GM19099 (cell line): ENCODE data around the gene STK25.

Experiments
- POLR2A ChIP-seq: IDR thresholded peaks from 3 replicates; pipeline ENCODE4 v1.6.1; 2011; ENCODE audit warnings: low read depth; ENCODE audit not compliant: insufficient read length; ENCODE audit errors: extremely low read depth

Gene STK25

GRCh38 chr2:241491549-241492173 lies 16.7 kb downstream of the STK25 start:
- TF ChIP-seq POLR2A, result no peak

GRCh38 chr2:241490825-241491506 lies 17.4 kb downstream of the STK25 start:
- no peak for TF ChIP-seq POLR2A

- TF ChIP-seq POLR2A, result no peak
Measured at GRCh38 chr2:241489733-241490680, 18.4 kb downstream of the STK25 start.

GRCh38 chr2:241489088-241489487 lies 19.3 kb downstream of the STK25 start:
- TF ChIP-seq POLR2A, result no peak

- no peak for TF ChIP-seq POLR2A
Measured at GRCh38 chr2:241485172-241485911, 23.0 kb downstream of the STK25 start.

GRCh38 chr2:241483305-241483704 lies 25.1 kb downstream of the STK25 start:
- no peak for TF ChIP-seq POLR2A

GRCh38 chr2:241482126-241482955 lies 26.0 kb downstream of the STK25 start:
- no peak for TF ChIP-seq POLR2A

- TF ChIP-seq POLR2A, result no peak
Measured at GRCh38 chr2:241481687-241482086, 26.7 kb downstream of the STK25 start.

GRCh38 chr2:241479026-241479898 lies 29.1 kb downstream of the STK25 start:
- TF ChIP-seq POLR2A, result no peak

- no peak for TF ChIP-seq POLR2A
Measured at GRCh38 chr2:241478166-241478565, 30.2 kb downstream of the STK25 start.

- no peak for TF ChIP-seq POLR2A
Measured at GRCh38 chr2:241475267-241475666, 33.1 kb downstream of the STK25 start.

- no peak for TF ChIP-seq POLR2A
Measured at GRCh38 chr2:241473399-241473798, 35.0 kb downstream of the STK25 start.

GRCh38 chr2:241469746-241470145 lies 38.6 kb downstream of the STK25 start:
- no peak for TF ChIP-seq POLR2A
